Fibroblast of skin of back (primary cell): ENCODE data around the gene COL4A2.

Source experiments
- DNase-seq: peaks from one replicate; pipeline ENCODE4 v3.0.0-alpha.2; 2013

Gene COL4A2

DNA sequence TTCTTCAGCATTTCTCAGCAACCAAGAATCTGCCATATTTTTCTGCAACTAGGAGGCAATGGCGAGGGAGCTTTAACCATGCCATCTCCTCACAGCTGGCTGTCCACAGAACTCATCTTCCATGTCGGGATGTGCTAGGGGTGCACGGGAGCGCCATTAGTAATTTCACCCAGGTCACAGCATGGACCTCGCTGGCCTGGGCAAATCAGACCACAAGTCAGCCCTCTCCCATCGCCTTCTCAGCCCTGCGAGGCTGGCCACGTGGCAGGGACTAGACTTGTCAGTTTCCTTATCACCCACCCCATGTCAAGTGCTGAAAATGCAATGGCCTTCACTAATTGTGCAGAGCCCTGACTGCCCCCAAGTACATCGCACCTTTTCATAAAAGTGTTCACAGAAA is 15.8 kb upstream of the COL4A2 start:
- no peak for DNase-seq

DNA sequence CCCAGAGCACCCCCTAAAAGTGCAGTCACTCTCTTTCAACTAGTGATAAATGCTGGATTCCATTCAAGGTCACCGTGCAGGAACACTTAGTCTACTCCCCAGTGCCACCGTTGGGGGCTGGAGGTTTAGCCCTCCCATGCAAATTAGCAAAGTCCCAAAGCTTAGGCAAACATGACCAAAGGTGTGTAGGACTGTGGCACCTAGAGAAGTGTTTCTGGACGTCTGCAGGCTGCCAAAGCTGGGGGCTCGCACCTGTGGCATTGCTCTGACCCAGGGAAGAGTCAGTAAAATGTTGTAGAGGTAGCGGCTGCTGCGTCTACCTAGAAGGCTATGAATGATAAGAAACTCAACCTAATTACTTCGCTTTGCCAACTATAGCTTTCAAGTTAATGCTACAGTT is 14.0 kb upstream of the COL4A2 start:
- no peak for DNase-seq

DNA sequence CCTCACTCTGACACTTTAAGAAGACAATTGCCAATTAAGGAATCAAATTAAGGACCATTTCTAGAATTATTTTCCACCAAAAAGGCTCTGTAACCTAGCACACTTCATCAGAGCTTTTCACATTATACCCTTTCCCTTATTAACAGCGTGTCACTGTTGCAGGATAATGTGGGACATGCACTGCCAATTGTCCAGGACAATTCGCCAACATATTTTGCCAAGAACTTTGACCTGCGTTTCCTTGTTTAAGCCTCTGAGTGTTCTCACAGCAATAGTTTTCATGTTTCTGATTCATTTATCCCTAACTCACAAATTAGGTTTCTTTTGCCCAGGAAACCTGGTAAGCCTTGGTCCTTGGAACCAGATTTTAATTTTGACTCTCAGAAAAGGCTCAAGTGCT is 13.4 kb upstream of the COL4A2 start:
- no peak for DNase-seq

DNA sequence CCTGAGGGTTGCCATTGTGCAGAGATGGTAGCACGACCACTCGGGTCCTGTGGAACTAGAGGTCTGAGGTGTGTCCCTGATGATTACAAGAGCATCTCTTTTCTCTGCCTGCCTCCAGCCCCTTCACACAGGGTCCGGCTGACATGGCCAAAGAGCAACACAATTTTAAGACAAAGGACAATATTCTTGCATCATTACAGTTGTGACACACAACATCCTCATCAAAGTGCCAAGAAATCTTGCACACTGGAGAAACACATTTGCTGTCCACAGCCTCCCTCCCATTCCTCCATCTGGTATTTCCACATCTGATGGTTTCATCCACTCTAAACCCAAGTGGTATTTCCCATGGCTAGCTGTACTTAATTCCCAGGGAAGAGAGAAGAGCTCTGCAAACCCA is 12.9 kb upstream of the COL4A2 start:
- no peak for DNase-seq

GRCh38 chr13:110294622-110295021 is 12.5 kb upstream of the COL4A2 start:
- DNase-seq = no peak

- no peak for DNase-seq
Observed at GRCh38 chr13:110297011-110297410, 10.1 kb upstream of the COL4A2 start.

GRCh38 chr13:110297766-110298504 is 9.1 kb upstream of the COL4A2 start:
- DNase-seq = no peak

- DNase-seq = no peak
Observed at GRCh38 chr13:110298505-110299282, 8.4 kb upstream of the COL4A2 start.

- no peak for DNase-seq
Observed at GRCh38 chr13:110299283-110299840, 7.7 kb upstream of the COL4A2 start.

GRCh38 chr13:110300090-110300815 is 6.8 kb upstream of the COL4A2 start:
- no peak for DNase-seq

- DNase-seq = no peak
Observed at GRCh38 chr13:110301083-110301482, 6.0 kb upstream of the COL4A2 start.

DNA sequence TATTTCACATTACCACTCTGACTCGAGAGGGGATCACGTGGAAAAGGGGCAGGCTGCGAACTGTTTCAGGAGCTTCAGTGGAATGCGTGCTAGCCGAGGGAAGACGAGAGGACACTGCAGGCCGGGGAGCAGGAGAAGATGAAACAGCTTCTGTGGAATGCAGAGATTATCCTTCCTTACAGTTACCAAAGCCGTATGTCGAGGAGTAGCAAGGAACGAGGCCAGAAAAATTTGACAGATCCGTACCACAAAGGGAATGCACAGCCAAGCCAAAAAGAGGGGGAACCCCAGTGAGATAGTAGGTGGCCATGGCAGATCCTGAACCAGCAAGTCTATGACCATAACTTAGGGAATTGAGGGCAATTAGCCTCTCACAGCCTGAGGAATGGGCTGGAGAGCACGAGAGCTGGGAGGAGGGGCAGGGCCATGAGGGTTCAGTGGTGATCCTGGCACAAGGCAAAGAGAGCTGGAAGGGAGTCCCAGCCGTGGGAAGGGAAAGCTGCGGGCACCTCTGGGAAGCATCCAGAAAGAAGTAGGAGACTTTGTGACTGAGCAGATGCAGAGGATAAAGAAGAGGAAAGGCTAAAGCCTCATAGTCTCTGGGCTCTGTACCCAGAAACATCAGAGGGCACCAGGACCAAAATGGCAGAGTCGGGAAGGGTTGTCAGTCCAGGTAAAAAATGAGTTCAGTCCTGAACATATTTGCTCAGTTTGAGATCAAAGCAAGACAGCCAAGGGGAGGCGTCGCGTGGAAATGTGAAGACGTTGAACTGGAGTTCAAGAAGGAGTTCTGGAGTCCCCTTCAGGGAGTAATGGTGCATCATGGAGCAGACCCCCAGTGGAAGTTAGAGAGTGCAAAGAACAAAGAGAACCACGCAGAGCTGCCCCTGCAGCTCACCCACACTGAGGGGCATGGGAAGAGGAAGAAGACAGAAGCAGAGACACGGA is 5.2 kb upstream of the COL4A2 start:
- DNase-seq = peak; percentile 92

DNA sequence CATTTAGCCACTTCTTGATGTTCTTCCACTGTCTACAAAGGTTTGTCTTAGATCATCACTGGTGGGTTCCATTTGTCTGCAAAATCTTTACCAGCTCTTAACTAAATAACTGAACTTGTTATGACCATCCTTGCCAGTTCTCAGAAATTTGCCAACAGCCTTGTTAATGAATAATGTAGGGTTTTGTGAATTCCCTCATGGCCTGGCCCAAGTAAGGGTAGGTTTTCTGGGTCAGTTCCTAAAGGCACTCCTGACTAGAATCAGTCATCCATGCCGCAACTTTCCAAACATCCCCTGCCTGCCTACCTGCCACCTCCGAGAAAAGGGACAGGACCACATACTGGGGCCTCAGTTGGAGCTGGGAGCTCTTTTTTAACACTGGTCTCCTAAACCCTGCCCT is 4.1 kb upstream of the COL4A2 start:
- DNase-seq = no peak

GRCh38 chr13:110303644-110304043 is 3.4 kb upstream of the COL4A2 start:
- DNase-seq = no peak

- DNase-seq = peak; percentile 67
Observed at GRCh38 chr13:110304256-110304655, 2.8 kb upstream of the COL4A2 start.

DNA sequence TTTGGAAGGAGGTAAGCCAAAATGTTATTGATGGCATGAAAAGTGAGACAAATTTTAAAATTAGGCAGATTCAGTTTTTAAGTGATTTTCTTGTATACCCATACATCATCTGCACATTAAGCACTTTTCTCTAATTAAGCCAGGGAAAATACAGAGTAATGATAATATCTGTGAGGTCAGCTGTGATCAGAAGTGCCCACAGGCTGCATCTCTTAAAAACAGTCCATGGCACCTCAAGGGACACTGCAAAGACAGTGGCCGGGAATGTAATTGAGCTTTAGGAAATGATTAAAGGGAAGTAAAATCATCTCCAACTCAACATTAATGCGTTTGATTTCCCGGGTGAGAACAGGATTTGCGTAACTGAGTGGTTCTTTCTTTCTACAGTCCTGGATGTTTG is 2.1 kb upstream of the COL4A2 start:
- no peak for DNase-seq

GRCh38 chr13:110305544-110305943 is 1.5 kb upstream of the COL4A2 start:
- DNase-seq = no peak

DNA sequence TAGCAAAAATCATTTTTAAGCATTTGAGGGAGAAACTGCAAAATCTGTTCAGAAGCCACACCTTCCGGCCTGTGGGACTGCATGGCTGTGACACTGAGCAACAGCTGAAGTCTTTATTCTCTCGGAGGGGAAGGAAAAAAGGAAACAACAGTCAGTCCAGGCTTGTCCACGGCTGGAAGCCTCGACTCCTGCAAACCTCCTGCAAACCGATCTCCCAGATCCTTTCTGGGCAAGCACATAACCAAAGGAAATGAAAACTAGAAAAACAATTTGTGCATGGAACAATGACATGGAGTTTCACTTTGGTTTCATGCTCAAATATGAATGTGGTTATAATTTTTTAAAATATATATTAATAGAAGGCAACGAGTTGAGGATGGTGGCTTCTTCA is 1.1 kb upstream of the COL4A2 start:
- DNase-seq = no peak

DNA sequence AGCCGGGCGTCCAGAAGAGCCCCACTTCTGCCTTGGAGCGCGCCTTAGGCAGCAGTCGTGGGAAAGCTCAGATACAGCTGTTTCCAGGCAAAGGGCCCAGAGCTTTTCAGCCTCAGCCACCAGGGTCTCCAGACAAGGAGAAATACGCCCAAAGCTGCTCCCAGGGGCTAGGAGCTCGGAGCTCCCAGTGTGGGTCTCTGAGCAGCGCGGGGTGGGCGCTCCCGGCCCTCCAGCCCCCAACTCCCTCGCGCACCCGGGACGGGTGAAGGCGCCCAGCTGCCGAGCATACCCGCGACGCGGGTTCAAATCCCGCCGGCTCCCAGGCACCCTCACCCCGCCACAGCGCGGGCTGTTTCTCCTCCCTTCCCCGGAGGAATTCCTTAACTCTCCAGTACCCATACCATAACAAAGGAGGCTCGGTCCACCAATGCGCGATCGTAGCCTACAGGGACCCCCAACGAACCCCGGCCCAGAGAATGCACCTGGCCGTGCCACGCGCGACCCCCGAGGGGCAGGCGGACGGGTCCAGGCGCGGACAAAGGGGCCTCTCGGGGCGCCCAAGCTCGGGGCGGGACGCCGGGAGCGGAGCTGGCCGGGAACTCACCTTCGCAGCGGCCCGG is 634 bp upstream of the COL4A2 start:
- no peak for DNase-seq

GRCh38 chr13:110307767-110308655 is 927 bp downstream of the COL4A2 start:
- peak; percentile 68 for DNase-seq
